OCI-LY7 (cell line): ENCODE data around the gene SPATA13. TPM values are rescaled to one million over a fixed set of nuclear protein-coding genes. Genes with fewer than 3 reads are reported as not detected.

ENCODE experiments used
- BruUV-seq: library from RNA; stranded (reverse); fragments of 400-500 nt; replicated peaks from 2 replicates; lab custom pipeline; 2021; lab: Mats Ljungman, UMichigan
- CTCF ChIA-PET: fragments of 300-600 bp; sonication (Branson Sonifier 250); formaldehyde crosslinking; loops from one replicate; lab custom pipeline; 2022; ENCODE audit warnings: antibody characterized with exemption; ENCODE audit not compliant: unreplicated experiment; lab: Charles Lee
- POLR2A ChIA-PET: fragments of 300-600 bp; sonication (Branson Sonifier 250); formaldehyde crosslinking; loops from one replicate; lab custom pipeline; 2022; ENCODE audit warnings: antibody characterized with exemption; lab: Charles Lee
- DNase-seq: peaks from one replicate; pipeline ENCODE4 v3.0.0-alpha.2; 2015; ENCODE audit warnings: low spot score
- H2AFZ ChIP-seq: fragments of 200-600 bp; sonication (generic), shearing (Covaris generic); 2 replicates; pipeline ENCODE4 v1.6.1; 2014; ENCODE audit warnings: mild to moderate bottlenecking, antibody characterized with exemption, low read length, moderate library complexity
- H3K27ac ChIP-seq: fragments of 200-600 bp; sonication (generic); 2 replicates; pipeline ENCODE4 v1.5.1; 2014; ENCODE audit warnings: mixed run types, low read depth, mild to moderate bottlenecking, moderate library complexity, low read length, inconsistent platforms; ENCODE audit not compliant: poor library complexity, severe bottlenecking
- H3K36me3 ChIP-seq: fragments of 200-600 bp; sonication (generic); 2 replicates; pipeline ENCODE4 v1.6.1; 2014; ENCODE audit warnings: mild to moderate bottlenecking, antibody characterized with exemption, low read length, moderate library complexity, mixed read lengths; ENCODE audit not compliant: insufficient read depth
- H3K4me1 ChIP-seq: fragments of 200-600 bp; sonication (generic); 2 replicates; pipeline ENCODE4 v1.5.1; 2014; ENCODE audit warnings: mild to moderate bottlenecking, low read length; ENCODE audit not compliant: insufficient read depth, poor library complexity, severe bottlenecking
- H3K4me2 ChIP-seq: fragments of 200-600 bp; sonication (generic); 2 replicates; pipeline ENCODE4 v1.6.1; 2014; ENCODE audit warnings: mild to moderate bottlenecking, low read length
- H3K4me3 ChIP-seq: fragments of 200-600 bp; sonication (generic); 2 replicates; pipeline ENCODE4 v1.5.1; 2014; ENCODE audit warnings: mild to moderate bottlenecking, low read depth, low read length; ENCODE audit not compliant: poor library complexity, severe bottlenecking
- H3K79me2 ChIP-seq: fragments of 200-600 bp; sonication (generic); 2 replicates; pipeline ENCODE4 v1.6.1; 2016; ENCODE audit warnings: low read depth, mild to moderate bottlenecking, low read length, moderate library complexity, mixed read lengths; ENCODE audit not compliant: insufficient read depth
- H3K9me2 ChIP-seq: fragments of 200-600 bp; sonication (generic); 2 replicates; pipeline ENCODE4 v1.6.1; 2016; ENCODE audit warnings: mild to moderate bottlenecking, low read length, mixed read lengths; ENCODE audit not compliant: insufficient read depth
- H3K9me3 ChIP-seq: fragments of 200-600 bp; sonication (generic); 2 replicates; pipeline ENCODE4 v1.6.1; 2014; ENCODE audit warnings: mild to moderate bottlenecking, mixed run types, low read length, mixed read lengths
- H4K20me1 ChIP-seq: fragments of 200-600 bp; sonication (generic); 2 replicates; pipeline ENCODE4 v1.6.1; 2014; ENCODE audit warnings: mild to moderate bottlenecking, antibody characterized with exemption, low read length, moderate library complexity, mixed read lengths; ENCODE audit not compliant: insufficient read depth
- EZH2phosphoT487 ChIP-seq: fragments of 200-600 bp; sonication (generic); IDR thresholded peaks from 2 replicates; pipeline ENCODE4 v1.6.1; 2018; ENCODE audit warnings: low read depth, borderline replicate concordance, mild to moderate bottlenecking, mixed run types, antibody characterized with exemption, low read length, moderate library complexity, mixed read lengths
- intact Hi-C: fragments of 100-400 bp; cut with micrococcal nuclease; formaldehyde crosslinking; loops from one replicate; pipeline ENCODE4 v1.10.0; 2022; ENCODE audit not compliant: unreplicated experiment
- total RNA-seq, 2 experiments: library from RNA; depleted of rRNA in 1 of 2; stranded (reverse); fragments of >200 nt in 1 of 2; shearing (Covaris generic) in 1 of 2; gene quantifications; 2 replicates each; pipeline ENCODE4 v1.2.3, GENCODE V29; 2014 to 2022
- TF ChIP-seq, protein P1 (sequence below): fragments of 200-600 bp; sonication (generic); conservative IDR thresholded peaks from 2 replicates; pipeline ENCODE4 v1.5.1; 2014; ENCODE audit warnings: mild to moderate bottlenecking, antibody characterized with exemption, low read length, moderate library complexity, mixed read lengths

The SPATA13 gene
- total RNA-seq, 2 experiments from 2014 or later, result 3.8 to 32.4 TPM

DNA sequence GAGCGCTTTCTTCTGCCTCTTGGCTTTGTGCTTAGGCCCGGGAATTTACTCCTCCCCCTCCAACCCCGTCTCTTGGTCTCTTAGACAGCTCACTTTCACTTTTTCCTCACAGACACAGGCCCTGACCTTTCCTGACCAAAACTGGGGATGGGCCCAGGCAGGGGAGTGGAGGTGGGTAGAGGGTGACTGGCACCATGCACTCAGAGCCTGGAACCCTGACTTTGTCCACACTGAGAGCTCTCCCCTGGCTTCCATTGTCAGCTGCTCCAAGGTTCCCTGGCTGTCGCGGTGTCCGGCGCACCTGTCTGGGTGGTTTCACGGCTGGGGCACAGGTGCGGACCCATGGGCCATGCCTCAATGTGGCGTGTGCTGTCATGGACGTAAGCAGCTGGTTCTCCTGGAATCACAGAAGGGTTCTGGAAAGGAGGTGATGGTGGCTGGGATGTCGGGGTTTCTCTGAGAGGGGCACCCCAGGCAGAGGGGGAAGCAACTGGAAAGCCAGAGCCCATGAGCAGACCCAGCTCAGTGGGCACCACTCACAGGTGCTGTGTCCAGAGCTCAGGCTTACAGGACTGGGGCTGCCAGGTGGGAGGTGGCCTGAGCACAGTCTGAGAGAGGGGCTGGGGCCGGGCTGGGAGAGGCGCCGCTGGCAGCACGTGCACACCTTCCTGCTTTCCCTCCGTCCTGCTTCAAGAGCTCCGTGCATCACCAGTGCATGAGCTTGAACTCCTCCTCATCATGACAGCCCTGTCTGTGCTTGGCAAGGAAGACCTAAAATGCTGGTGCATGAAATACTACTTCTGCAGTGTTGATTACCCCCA, 120.9 kb downstream of the SPATA13 start:
- DNase-seq, result no peak
- no peak for TF ChIP-seq EZH2phosphoT487
- TF ChIP-seq, protein P1, sequence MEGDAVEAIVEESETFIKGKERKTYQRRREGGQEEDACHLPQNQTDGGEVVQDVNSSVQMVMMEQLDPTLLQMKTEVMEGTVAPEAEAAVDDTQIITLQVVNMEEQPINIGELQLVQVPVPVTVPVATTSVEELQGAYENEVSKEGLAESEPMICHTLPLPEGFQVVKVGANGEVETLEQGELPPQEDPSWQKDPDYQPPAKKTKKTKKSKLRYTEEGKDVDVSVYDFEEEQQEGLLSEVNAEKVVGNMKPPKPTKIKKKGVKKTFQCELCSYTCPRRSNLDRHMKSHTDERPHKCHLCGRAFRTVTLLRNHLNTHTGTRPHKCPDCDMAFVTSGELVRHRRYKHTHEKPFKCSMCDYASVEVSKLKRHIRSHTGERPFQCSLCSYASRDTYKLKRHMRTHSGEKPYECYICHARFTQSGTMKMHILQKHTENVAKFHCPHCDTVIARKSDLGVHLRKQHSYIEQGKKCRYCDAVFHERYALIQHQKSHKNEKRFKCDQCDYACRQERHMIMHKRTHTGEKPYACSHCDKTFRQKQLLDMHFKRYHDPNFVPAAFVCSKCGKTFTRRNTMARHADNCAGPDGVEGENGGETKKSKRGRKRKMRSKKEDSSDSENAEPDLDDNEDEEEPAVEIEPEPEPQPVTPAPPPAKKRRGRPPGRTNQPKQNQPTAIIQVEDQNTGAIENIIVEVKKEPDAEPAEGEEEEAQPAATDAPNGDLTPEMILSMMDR, result no peak
- Histone ChIP-seq H3K4me1 (no peaks in the 10 kb centered on the region), H3K36me3 (no peaks in the 10 kb centered on the region), H2AFZ (no peak overlapping the region), H3K4me2 (no peak overlapping the region), H4K20me1 (no peaks in the 10 kb centered on the region), H3K4me3 (no peak overlapping the region), H3K27ac (no peak overlapping the region), H3K9me3 (no peaks in the 10 kb centered on the region), H3K79me2 (no peaks in the 10 kb centered on the region), H3K9me2 (no peaks in the 10 kb centered on the region)
- POLR2A ChIA-PET, result no interaction called here
- no TSS peak for BruUV-seq
- CTCF ChIA-PET, result no interaction called here
- intact Hi-C loops, result no loop called here

GRCh38 chr13:24282256-24282655, 121.7 kb downstream of the SPATA13 start:
- H3K9me2 ChIP-seq, result no peaks in the 10 kb centered on the region
- no peaks in the 10 kb centered on the region for H3K4me1 ChIP-seq
- H3K4me3 ChIP-seq, result no peak overlapping the region
- no peak for DNase-seq
- POLR2A ChIA-PET, result interaction anchor here (0.6 kb wide), 1 partner anchor 407 kb away, joined by 6 read pairs; no protein-coding TSS in a partner anchor
- TF ChIP-seq EZH2phosphoT487, result no peak
- TF ChIP-seq, protein P1, result no peak
- CTCF ChIA-PET, result no interaction called here
- no peaks in the 10 kb centered on the region for H3K9me3 ChIP-seq
- H3K27ac ChIP-seq, result no peak overlapping the region
- intact Hi-C loops, result no loop called here
- no peak overlapping the region for H3K4me2 ChIP-seq
- no peaks in the 10 kb centered on the region for H4K20me1 ChIP-seq
- no peaks in the 10 kb centered on the region for H3K79me2 ChIP-seq
- H2AFZ ChIP-seq, result no peak overlapping the region
- BruUV-seq, result no TSS peak
- no peaks in the 10 kb centered on the region for H3K36me3 ChIP-seq
